ENCODE data around the gene TEX54.
"Not testable (repeated sequence)": the region's sequence is repeated elsewhere in the genome, so short reads cannot be mapped to it uniquely, and the experiment has no call there.

DNA sequence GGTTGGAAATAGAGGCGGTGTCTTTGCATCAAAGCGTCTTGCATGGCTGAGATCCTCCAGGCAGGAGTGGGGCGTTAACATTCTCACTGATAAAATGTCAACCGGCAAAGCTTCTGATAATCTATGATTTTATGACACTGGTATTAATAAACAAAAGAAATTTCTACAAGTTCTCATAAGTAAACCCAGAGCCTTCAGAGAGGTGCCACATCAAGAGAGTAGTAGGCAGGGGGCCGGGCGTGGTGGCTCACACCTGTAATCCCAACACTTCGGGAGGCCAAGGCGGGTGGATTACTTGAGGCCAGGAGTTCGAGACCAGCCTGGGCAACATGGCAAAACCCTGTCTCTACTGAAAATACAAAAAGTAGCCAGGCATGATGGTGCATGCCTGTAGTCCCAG, 10.2 kb upstream of the TEX54 start:
- not testable (repeated sequence) for TF ChIP-seq POLR2A (IDR thresholded peaks at IDR 0.05)
- TF ChIP-seq, protein P1, sequence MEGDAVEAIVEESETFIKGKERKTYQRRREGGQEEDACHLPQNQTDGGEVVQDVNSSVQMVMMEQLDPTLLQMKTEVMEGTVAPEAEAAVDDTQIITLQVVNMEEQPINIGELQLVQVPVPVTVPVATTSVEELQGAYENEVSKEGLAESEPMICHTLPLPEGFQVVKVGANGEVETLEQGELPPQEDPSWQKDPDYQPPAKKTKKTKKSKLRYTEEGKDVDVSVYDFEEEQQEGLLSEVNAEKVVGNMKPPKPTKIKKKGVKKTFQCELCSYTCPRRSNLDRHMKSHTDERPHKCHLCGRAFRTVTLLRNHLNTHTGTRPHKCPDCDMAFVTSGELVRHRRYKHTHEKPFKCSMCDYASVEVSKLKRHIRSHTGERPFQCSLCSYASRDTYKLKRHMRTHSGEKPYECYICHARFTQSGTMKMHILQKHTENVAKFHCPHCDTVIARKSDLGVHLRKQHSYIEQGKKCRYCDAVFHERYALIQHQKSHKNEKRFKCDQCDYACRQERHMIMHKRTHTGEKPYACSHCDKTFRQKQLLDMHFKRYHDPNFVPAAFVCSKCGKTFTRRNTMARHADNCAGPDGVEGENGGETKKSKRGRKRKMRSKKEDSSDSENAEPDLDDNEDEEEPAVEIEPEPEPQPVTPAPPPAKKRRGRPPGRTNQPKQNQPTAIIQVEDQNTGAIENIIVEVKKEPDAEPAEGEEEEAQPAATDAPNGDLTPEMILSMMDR (IDR thresholded peaks at IDR 0.05) = not testable (repeated sequence)

Measured in esophagus squamous epithelium (tissue), 4 donors.